Fibroblast of the conjunctiva (primary cell): ENCODE measurements around the gene SIX3.

Experiments used
- DNase-seq: peaks from one replicate; pipeline ENCODE4 v3.0.0-alpha.2; 2010; ENCODE audit warnings: low read depth

SIX3 gene

GRCh38 chr2:44931198-44931780 is 10.2 kb upstream of the SIX3 start:
- DNase-seq, result no peak

- no peak for DNase-seq
These were observed 9.4 kb upstream of the SIX3 start for GRCh38 chr2:44932079-44932478.

GRCh38 chr2:44932564-44933392 is 8.7 kb upstream of the SIX3 start:
- DNase-seq, result no peak

- no peak for DNase-seq
These were observed 8.0 kb upstream of the SIX3 start for GRCh38 chr2:44933434-44933951.

GRCh38 chr2:44934038-44934982 is 7.2 kb upstream of the SIX3 start:
- DNase-seq, result no peak

GRCh38 chr2:44934983-44935728 is 6.3 kb upstream of the SIX3 start:
- DNase-seq, result no peak

GRCh38 chr2:44935729-44936098 is 5.8 kb upstream of the SIX3 start:
- DNase-seq, result no peak

GRCh38 chr2:44936275-44936674 is 5.2 kb upstream of the SIX3 start:
- no peak for DNase-seq

GRCh38 chr2:44936715-44937687 is 4.5 kb upstream of the SIX3 start:
- DNase-seq, result no peak

- no peak for DNase-seq
These were observed 3.7 kb upstream of the SIX3 start for GRCh38 chr2:44937688-44938240.

- DNase-seq, result no peak
These were observed 3.0 kb upstream of the SIX3 start for GRCh38 chr2:44938287-44939105.

GRCh38 chr2:44939106-44940048 is 2.1 kb upstream of the SIX3 start:
- no peak for DNase-seq

- no peak for DNase-seq
These were observed 1.4 kb upstream of the SIX3 start for GRCh38 chr2:44940049-44940494.

- DNase-seq, result no peak
These were observed 604 bp upstream of the SIX3 start for GRCh38 chr2:44940732-44941464.

GRCh38 chr2:44942304-44943030 is 965 bp downstream of the SIX3 start:
- DNase-seq, result no peak

GRCh38 chr2:44943031-44943692 is 1.7 kb downstream of the SIX3 start:
- DNase-seq, result no peak
